GM23248 (cell line): Measurements from ENCODE around the gene TMED9.

Experiments
- EZH2 ChIP-seq: fragments of 200-600 bp; sonication (generic); IDR thresholded peaks from 2 replicates; pipeline ENCODE4 v1.6.1; 2018; ENCODE audit warnings: antibody characterized with exemption, mild to moderate bottlenecking; ENCODE audit not compliant: insufficient read depth, poor library complexity, severe bottlenecking
- EZH2phosphoT487 ChIP-seq: fragments of 200-600 bp; sonication (generic); IDR thresholded peaks from 2 replicates; pipeline ENCODE4 v1.6.1; 2018; ENCODE audit warnings: antibody characterized with exemption, moderate library complexity, mild to moderate bottlenecking, low read depth; ENCODE audit not compliant: insufficient read depth

- TF ChIP-seq EZH2, result no peak
- no peak for TF ChIP-seq EZH2phosphoT487
Observed at GRCh38 chr5:177592010-177592834, at the start of gene TMED9.
